Right atrium auricular region (tissue), 2 donors: ENCODE measurements around the gene RBM34. TPM values are rescaled to one million over a fixed set of nuclear protein-coding genes. Genes with fewer than 3 reads are reported as not detected.

Experiments
- DNase-seq: peaks from one replicate; pipeline ENCODE4 v3.0.0-alpha.2; 2019; ENCODE audit warnings: low spot score
- H3K27ac ChIP-seq, 2 donors: fragments of 200-600 bp; sonication (generic); 1 replicate in 1 of 2; 2 replicates in 1 of 2; pipeline ENCODE4 v1.5.1; 2016 to 2019
- H3K27me3 ChIP-seq, 2 donors: fragments of 200-600 bp; sonication (generic); one replicate each; pipeline versions ENCODE4 v1.5.1 to v1.6.0; 2017 to 2019
- H3K36me3 ChIP-seq: fragments of 200-600 bp; sonication (generic); one replicate; pipeline ENCODE4 v1.5.1; 2016
- H3K4me1 ChIP-seq, 2 donors: fragments of 200-600 bp; sonication (generic); one replicate each; pipeline versions ENCODE4 v1.5.1 to v1.6.0; 2017 to 2019
- H3K4me3 ChIP-seq, 2 donors: fragments of 200-600 bp; sonication (generic); 1 replicate in 1 of 2; 2 replicates in 1 of 2; pipeline ENCODE4 v1.5.1; 2017 to 2019; ENCODE audit warnings: mild to moderate bottlenecking in 1 of 2, moderate library complexity in 1 of 2
- H3K9me3 ChIP-seq, 2 donors: fragments of 200-600 bp; sonication (generic); one replicate each; pipeline ENCODE4 v1.5.1; 2019
- CTCF ChIP-seq, 2 donors: fragments of 200-600 bp; sonication (generic); IDR thresholded peaks; one replicate each; pipeline ENCODE4 v1.5.1; 2019; ENCODE audit warnings: antibody characterized with exemption in 2 of 2
- total RNA-seq, 2 donors: library from RNA; depleted of rRNA; stranded (reverse); fragments of >200 nt; gene quantifications; one replicate each; pipeline ENCODE4 v1.1.0, GENCODE V29; 2016

RBM34 gene
- total RNA-seq, 2 donors from 2014 or later, result 33.5 to 43.7 TPM

- no peak for TF ChIP-seq CTCF (IDR thresholded peaks at IDR 0.05)
- H3K27ac ChIP-seq, result no peak overlapping the region
- H3K9me3 ChIP-seq, result no peaks in the 10 kb centered on the region
- peak; percentile 42 for DNase-seq
- peaks cover 61% of the 10 kb centered on the region for H3K36me3 ChIP-seq
- H3K4me1 ChIP-seq, result no peaks in the 10 kb centered on the region
- H3K4me3 ChIP-seq, result no peak overlapping the region
- H3K27me3 ChIP-seq, result no peaks in the 10 kb centered on the region
Measured at GRCh38 chr1:235108876-235109275, 52.2 kb downstream of the RBM34 start.

- H3K27ac ChIP-seq, result no peak overlapping the region
- H3K4me1 ChIP-seq, result no peaks in the 10 kb centered on the region
- H3K27me3 ChIP-seq, result no peaks in the 10 kb centered on the region
- TF ChIP-seq CTCF (IDR thresholded peaks at IDR 0.05), result no peak
- H3K9me3 ChIP-seq, result no peaks in the 10 kb centered on the region
- H3K4me3 ChIP-seq, result no peak overlapping the region
- H3K36me3 ChIP-seq, result peaks cover 54% of the 10 kb centered on the region
- peak; percentile 50 for DNase-seq
Measured at GRCh38 chr1:235108185-235108593, 52.9 kb downstream of the RBM34 start.

GRCh38 chr1:235107368-235108184 is 53.5 kb downstream of the RBM34 start:
- no peak overlapping the region for H3K27ac ChIP-seq
- TF ChIP-seq CTCF (IDR thresholded peaks at IDR 0.05), result no peak
- no peaks in the 10 kb centered on the region for H3K27me3 ChIP-seq
- H3K9me3 ChIP-seq, result no peaks in the 10 kb centered on the region
- no peaks in the 10 kb centered on the region for H3K4me1 ChIP-seq
- DNase-seq, result peak; percentile 28
- H3K4me3 ChIP-seq, result no peak overlapping the region
- H3K36me3 ChIP-seq, result peaks cover 48% of the 10 kb centered on the region

GRCh38 chr1:235106457-235106856 is 54.6 kb downstream of the RBM34 start:
- TF ChIP-seq CTCF (IDR thresholded peaks at IDR 0.05), result no peak
- H3K9me3 ChIP-seq, result no peaks in the 10 kb centered on the region
- H3K27ac ChIP-seq, result no peak overlapping the region
- H3K36me3 ChIP-seq, result peaks cover 36% of the 10 kb centered on the region
- no peak overlapping the region for H3K4me3 ChIP-seq
- H3K27me3 ChIP-seq, result no peaks in the 10 kb centered on the region
- no peak for DNase-seq
- H3K4me1 ChIP-seq, result no peaks in the 10 kb centered on the region

- Histone ChIP-seq H3K4me1 (no peaks in the 10 kb centered on the region), H3K9me3 (no peaks in the 10 kb centered on the region), H3K27ac (no peak overlapping the region), H3K4me3 (no peak overlapping the region), H3K27me3 (no peaks in the 10 kb centered on the region), H3K36me3 (peaks cover 25% of the 10 kb centered on the region)
- peak; percentile 50 for DNase-seq
- TF ChIP-seq CTCF (IDR thresholded peaks at IDR 0.05), result no peak
Measured at GRCh38 chr1:235105051-235106043, 55.7 kb downstream of the RBM34 start.
